ENCODE data around the gene ADA. TPM values are rescaled to one million over a fixed set of nuclear protein-coding genes. Genes with fewer than 3 reads are reported as not detected.

ADA gene
- total RNA-seq, 4 donors from 2014 or later, result 19.4 to 34.8 (median 22.6) TPM

GRCh38 chr20:44646641-44647274, 4.7 kb downstream of the ADA start:
- TF ChIP-seq, protein P1, sequence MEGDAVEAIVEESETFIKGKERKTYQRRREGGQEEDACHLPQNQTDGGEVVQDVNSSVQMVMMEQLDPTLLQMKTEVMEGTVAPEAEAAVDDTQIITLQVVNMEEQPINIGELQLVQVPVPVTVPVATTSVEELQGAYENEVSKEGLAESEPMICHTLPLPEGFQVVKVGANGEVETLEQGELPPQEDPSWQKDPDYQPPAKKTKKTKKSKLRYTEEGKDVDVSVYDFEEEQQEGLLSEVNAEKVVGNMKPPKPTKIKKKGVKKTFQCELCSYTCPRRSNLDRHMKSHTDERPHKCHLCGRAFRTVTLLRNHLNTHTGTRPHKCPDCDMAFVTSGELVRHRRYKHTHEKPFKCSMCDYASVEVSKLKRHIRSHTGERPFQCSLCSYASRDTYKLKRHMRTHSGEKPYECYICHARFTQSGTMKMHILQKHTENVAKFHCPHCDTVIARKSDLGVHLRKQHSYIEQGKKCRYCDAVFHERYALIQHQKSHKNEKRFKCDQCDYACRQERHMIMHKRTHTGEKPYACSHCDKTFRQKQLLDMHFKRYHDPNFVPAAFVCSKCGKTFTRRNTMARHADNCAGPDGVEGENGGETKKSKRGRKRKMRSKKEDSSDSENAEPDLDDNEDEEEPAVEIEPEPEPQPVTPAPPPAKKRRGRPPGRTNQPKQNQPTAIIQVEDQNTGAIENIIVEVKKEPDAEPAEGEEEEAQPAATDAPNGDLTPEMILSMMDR (IDR thresholded peaks at IDR 0.05; ENCODE audit: low read depth), result no peak

DNA sequence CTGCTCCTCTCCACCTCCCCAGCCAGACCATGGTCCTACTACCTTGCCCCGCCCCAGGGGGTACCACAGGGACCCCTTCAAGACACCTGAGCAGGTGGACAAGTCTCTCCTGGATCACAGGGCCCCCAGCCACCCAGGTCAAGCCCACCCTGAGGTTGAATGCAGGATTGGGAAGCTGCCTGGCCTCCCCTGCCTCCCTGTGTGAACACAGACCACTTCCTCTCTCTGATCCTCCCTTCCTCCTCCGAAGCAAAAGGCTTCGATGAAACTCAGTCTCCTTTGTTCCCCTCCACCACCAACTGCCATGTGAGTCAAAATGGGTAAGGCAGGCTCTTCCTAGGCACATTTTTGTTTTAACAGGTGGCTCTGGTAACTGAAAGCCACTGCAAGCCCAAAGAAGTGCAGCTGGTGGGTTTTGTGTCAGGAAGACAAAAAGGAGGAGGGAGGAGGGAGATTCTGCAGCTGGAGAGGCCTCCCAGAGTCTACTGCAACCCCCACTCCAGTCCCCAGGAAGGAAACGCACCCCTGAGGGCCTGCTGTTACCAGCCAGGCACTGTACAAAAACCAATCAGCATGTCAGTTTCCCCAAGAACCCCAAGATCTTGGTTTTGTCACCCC, 5.4 kb downstream of the ADA start:
- TF ChIP-seq, protein P1 (IDR thresholded peaks at IDR 0.05; ENCODE audit: low read depth), result no peak

DNA sequence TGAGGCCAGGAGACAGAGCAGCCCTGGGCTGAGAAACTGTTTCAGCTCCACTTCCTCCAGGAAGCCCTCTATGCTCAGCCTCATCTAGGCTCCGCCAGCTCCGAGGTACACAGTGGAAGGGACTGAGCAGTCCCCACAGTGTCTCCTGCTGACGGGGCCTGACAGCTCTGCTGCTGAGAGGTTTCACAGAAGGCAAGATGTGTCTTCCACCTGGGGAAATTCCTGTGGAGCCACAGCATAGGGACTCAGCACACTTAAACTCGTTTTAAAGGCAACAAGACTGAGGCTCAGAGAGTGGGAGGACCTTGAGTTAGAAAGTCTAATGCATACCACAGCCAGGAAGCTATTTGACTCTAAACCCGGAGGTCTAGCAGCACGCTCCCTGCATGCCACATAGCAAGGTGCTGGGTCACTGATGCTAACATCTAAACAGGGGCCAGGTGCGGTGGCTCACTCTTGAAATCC, 6.8 kb downstream of the ADA start:
- TF ChIP-seq, protein P1 (IDR thresholded peaks at IDR 0.05; ENCODE audit: low read depth), result no peak

GRCh38 chr20:44644230-44644617, 7.3 kb downstream of the ADA start:
- TF ChIP-seq, protein P1 (IDR thresholded peaks at IDR 0.05; ENCODE audit: low read depth), result no peak

DNA sequence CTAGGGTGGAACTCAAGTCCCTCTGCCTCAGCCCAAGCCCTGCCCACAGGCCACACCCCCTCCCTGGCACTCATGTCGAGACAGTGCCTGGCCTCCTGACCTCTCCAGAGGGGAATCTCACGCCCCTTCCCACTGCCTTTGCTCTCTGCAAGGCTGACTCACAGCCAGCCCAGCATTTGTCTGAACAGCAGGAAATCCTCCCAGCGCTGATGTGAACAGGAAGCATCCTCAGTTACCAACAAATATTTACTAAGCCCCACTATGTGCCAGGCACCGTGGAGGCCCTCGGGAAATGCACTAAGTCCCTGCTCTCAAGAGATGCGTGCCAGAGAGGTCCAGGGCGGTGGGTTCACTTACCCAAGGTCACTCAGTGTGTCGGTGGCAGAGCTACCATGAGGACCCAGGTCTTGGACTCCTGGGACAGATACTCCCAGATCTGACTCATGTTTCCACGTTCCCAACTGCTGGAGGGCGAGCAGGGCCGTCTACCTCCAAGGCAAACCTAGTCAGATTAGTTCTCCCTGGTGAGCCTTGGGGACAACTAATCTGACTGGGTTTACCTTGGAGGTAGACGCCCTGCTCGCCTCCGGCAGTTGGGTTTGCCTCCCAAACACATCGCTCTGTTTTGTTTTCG, 7.8 kb downstream of the ADA start:
- TF ChIP-seq, protein P1 (IDR thresholded peaks at IDR 0.05; ENCODE audit: low read depth), result no peak

DNA sequence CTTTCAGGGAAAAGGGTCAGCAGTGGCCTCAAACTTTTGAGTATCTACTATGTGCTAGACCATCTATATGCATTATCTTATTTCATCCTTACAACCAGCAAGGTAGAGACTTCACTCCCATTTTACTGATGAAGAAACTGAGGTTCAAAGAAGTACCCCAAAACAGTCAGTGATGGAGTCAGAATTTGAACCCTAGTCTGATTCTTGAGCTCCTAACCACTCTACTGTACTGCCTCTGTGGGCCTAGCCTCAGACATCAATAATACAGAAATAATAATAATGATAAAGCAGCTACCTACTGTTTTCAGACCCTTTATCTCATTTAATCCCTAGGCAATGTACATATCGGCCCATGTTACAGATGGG, 8.4 kb downstream of the ADA start:
- TF ChIP-seq, protein P1 (IDR thresholded peaks at IDR 0.05; ENCODE audit: low read depth), result no peak
